Measurements from ENCODE around the gene FMN2. TPM values are rescaled to one million over a fixed set of nuclear protein-coding genes. Genes with fewer than 3 reads are reported as not detected.

FMN2 gene
- total and polyA plus RNA-seq, 7 experiments from 2014 or later: not detected

DNA sequence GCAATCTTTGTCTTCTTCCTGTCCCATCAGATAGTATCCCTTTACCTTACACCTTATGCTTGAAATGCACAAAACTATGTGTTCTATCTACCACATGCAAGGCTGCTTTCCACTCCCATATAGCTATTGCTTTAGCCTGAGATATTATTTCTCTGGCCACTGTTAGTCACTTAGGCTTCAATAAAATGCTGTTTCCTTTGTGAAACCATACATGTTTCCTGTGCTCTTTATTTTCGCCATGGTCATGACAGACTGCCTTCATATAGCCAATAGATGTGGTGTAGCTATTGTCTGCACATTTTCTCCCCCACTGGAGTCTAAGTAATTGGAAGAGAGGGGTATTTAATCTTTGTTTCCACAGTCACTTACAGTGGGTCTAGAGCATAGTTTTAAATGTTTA, 411.9 kb downstream of the FMN2 start:
- Mint-ChIP-seq H3K4me1 (peaks cover 0 to 2% (median 0%) of the 10 kb centered on the region in 7 donors), H3K36me3 (no peaks in the 10 kb centered on the region), H3K27me3 (peaks cover 0 to 8% (median 0%) of the 10 kb centered on the region in 5 donors), H3K27ac (no peak overlapping the region), H3K4me3 (no peak overlapping the region), H3K9me3 (peaks cover 0 to 6% (median 0%) of the 10 kb centered on the region in 11 donors)
- H3K27me3 ChIP-seq (ENCODE audit: control insufficient read depth in 2 of 2, insufficient read depth in 2 of 2, low read length in 2 of 2): no peaks in the 10 kb centered on the region
- H3K36me3 ChIP-seq (ENCODE audit: control insufficient read depth in 2 of 3, insufficient read depth in 3 of 3, low read length in 3 of 3): no peaks in the 10 kb centered on the region
- H3K4me1 ChIP-seq (ENCODE audit: control insufficient read depth in 2 of 2, insufficient read depth in 2 of 2, low read length in 2 of 2): no peaks in the 10 kb centered on the region
- intact Hi-C loops (cut with micrococcal nuclease): no loop called here
- POLR2A ChIA-PET: no interaction called here
- ATAC-seq (no peak), DNase-seq (no peak)
- no peaks in the 10 kb centered on the region for H3K9me3 ChIP-seq (ENCODE audit: control insufficient read depth in 2 of 3, low read length in 3 of 3)
- no peak overlapping the region for H3K4me3 ChIP-seq (ENCODE audit: low read length)
- no peak overlapping the region for H3K27ac ChIP-seq (ENCODE audit: low read depth, low read length)
- CTCF ChIA-PET: no interaction called here

DNA sequence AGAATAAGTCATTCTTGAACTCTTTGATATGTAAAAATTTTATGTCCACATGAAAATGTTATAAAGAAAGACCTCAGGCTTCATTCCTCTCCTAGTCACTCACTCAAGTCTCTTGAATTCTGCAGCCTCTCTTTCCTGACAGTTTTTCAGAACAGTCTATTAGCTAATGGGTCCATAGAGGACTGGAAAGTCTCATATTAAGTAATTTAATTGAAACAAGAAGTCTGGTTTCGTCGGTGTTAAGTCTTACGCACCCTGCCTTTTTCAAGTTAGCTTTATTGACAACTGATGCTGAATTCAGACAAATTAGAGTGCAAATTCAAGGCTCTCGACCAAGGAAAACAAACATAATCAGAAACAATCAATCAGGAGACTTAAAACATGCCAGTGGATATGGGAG, 414.5 kb downstream of the FMN2 start:
- H3K36me3 ChIP-seq (ENCODE audit: control insufficient read depth in 2 of 3, insufficient read depth in 3 of 3, low read length in 3 of 3): no peaks in the 10 kb centered on the region
- ATAC-seq: no peak
- Mint-ChIP-seq H3K4me1 (peaks cover 0 to 2% (median 0%) of the 10 kb centered on the region in 7 donors), H3K27ac (no peak overlapping the region), H3K9me3 (peaks cover 0 to 7% (median 0%) of the 10 kb centered on the region in 11 donors), H3K36me3 (no peaks in the 10 kb centered on the region), H3K27me3 (peaks cover 0 to 8% (median 0%) of the 10 kb centered on the region in 5 donors), H3K4me3 (no peak overlapping the region)
- H3K4me1 ChIP-seq (ENCODE audit: control insufficient read depth in 2 of 2, insufficient read depth in 2 of 2, low read length in 2 of 2): no peaks in the 10 kb centered on the region
- H3K27ac ChIP-seq (ENCODE audit: low read depth, low read length): no peak overlapping the region
- H3K27me3 ChIP-seq (ENCODE audit: control insufficient read depth in 2 of 2, insufficient read depth in 2 of 2, low read length in 2 of 2): no peaks in the 10 kb centered on the region
- intact Hi-C loops (cut with micrococcal nuclease): no loop called here
- no peaks in the 10 kb centered on the region for H3K9me3 ChIP-seq (ENCODE audit: control insufficient read depth in 2 of 3, low read length in 3 of 3)
- ChIA-PET POLR2A (no interaction called here), CTCF (no interaction called here)
- DNase-seq: no peak
- no peak overlapping the region for H3K4me3 ChIP-seq (ENCODE audit: low read length)

DNA sequence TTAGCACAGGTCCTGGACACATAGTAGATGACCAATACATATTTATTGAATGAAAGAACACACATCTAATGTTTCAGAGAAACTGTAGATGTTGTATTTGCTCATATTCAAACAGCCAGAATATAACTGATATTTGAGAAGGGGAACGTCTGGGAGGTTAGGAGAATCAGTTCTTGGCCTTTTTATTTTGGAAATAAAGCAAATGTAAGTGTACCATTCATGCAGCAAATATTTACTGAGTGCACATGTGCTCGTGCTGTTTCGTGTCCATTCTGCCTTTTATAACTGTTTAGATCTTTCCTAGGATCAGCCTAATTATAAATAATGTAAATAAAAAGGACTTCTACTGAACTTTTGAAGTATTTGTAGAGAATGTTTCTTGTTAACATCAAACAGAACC, 416.5 kb downstream of the FMN2 start:
- H3K4me1 ChIP-seq (ENCODE audit: control insufficient read depth in 2 of 2, insufficient read depth in 2 of 2, low read length in 2 of 2): no peaks in the 10 kb centered on the region
- H3K4me1 Mint-ChIP-seq: peaks cover 0 to 5% (median 0%) of the 10 kb centered on the region in 7 donors
- intact Hi-C loops (cut with micrococcal nuclease): no loop called here
- no peak overlapping the region for H3K4me3 Mint-ChIP-seq
- CTCF ChIA-PET: no interaction called here
- DNase-seq (no peak), ATAC-seq (no peak)
- no peak overlapping the region for H3K27ac Mint-ChIP-seq
- no peaks in the 10 kb centered on the region for H3K36me3 ChIP-seq (ENCODE audit: control insufficient read depth in 2 of 3, insufficient read depth in 3 of 3, low read length in 3 of 3)
- H3K27ac ChIP-seq (ENCODE audit: low read depth, low read length): no peak overlapping the region
- H3K9me3 Mint-ChIP-seq: peaks cover 0 to 8% (median 0%) of the 10 kb centered on the region in 11 donors
- H3K36me3 Mint-ChIP-seq: peaks cover 0 to 4% (median 0%) of the 10 kb centered on the region in 5 donors
- H3K4me3 ChIP-seq (ENCODE audit: low read length): no peak overlapping the region
- H3K27me3 Mint-ChIP-seq: peaks cover 0 to 11% (median 0%) of the 10 kb centered on the region in 5 donors
- POLR2A ChIA-PET: no interaction called here
- no peaks in the 10 kb centered on the region for H3K9me3 ChIP-seq (ENCODE audit: control insufficient read depth in 2 of 3, low read length in 3 of 3)
- no peaks in the 10 kb centered on the region for H3K27me3 ChIP-seq (ENCODE audit: control insufficient read depth in 2 of 2, insufficient read depth in 2 of 2, low read length in 2 of 2)

DNA sequence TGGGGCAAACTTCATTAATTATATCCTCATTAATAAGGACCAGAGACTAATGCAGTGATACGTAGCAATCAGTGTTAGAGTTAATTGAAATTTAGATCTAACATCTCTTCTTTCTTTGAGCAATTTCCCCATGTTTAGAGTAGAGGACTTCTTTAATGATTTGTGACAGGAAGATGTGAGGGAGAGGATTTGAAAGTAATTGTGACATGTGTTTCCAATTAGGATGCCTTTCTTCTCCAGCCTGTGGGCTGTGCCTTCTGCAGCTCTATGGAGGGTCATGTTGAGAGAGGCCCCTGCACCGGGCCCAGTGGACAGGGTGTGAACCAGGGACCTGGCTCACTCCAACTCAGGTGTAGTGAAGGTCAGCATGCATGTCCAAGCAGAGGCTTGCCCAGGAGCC, 417.3 kb downstream of the FMN2 start:
- H3K4me3 ChIP-seq (ENCODE audit: low read length): no peak overlapping the region
- H3K36me3 ChIP-seq (ENCODE audit: control insufficient read depth in 2 of 3, insufficient read depth in 3 of 3, low read length in 3 of 3): no peaks in the 10 kb centered on the region
- H3K4me1 ChIP-seq (ENCODE audit: control insufficient read depth in 2 of 2, insufficient read depth in 2 of 2, low read length in 2 of 2): no peaks in the 10 kb centered on the region
- intact Hi-C loops (cut with micrococcal nuclease): no loop called here
- ATAC-seq (no peak), DNase-seq (no peak)
- Mint-ChIP-seq H3K9me3 (peaks cover 0 to 8% (median 0%) of the 10 kb centered on the region in 11 donors), H3K27ac (no peak overlapping the region), H3K4me1 (peaks cover 0 to 5% (median 0%) of the 10 kb centered on the region in 7 donors), H3K4me3 (no peak overlapping the region), H3K27me3 (peaks cover 0 to 11% (median 0%) of the 10 kb centered on the region in 5 donors), H3K36me3 (peaks cover 0 to 4% (median 0%) of the 10 kb centered on the region in 5 donors)
- no peak overlapping the region for H3K27ac ChIP-seq (ENCODE audit: low read depth, low read length)
- no peaks in the 10 kb centered on the region for H3K9me3 ChIP-seq (ENCODE audit: control insufficient read depth in 2 of 3, low read length in 3 of 3)
- ChIA-PET CTCF (no interaction called here), POLR2A (no interaction called here)
- H3K27me3 ChIP-seq (ENCODE audit: control insufficient read depth in 2 of 2, insufficient read depth in 2 of 2, low read length in 2 of 2): no peaks in the 10 kb centered on the region

DNA sequence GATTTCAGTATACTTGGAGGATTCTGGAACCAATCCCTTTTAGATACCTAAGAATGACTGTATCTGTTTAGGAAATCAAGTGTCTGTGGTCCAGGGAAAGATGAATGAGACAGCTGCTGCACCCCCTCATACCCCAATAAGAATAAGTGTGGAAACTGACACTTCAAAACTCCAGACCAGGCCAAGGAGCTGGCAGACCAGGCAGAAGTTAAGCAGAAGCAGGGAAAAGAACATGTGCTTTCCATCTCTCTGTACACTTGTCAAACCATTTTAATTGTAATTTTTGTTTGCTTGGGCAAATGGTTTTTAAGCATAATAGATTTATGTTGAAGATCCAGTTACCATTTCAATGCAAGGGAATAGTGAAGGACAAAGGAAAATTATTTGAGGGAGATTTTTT, 420.1 kb downstream of the FMN2 start:
- no peak overlapping the region for H3K4me3 Mint-ChIP-seq
- Histone ChIP-seq H3K4me3 (ENCODE audit: low read length) (no peak overlapping the region), H3K36me3 (ENCODE audit: control insufficient read depth in 2 of 3, insufficient read depth in 3 of 3, low read length in 3 of 3) (no peaks in the 10 kb centered on the region), H3K27ac (ENCODE audit: low read depth, low read length) (no peak overlapping the region), H3K27me3 (ENCODE audit: control insufficient read depth in 2 of 2, insufficient read depth in 2 of 2, low read length in 2 of 2) (no peaks in the 10 kb centered on the region), H3K4me1 (ENCODE audit: control insufficient read depth in 2 of 2, insufficient read depth in 2 of 2, low read length in 2 of 2) (no peaks in the 10 kb centered on the region), H3K9me3 (ENCODE audit: control insufficient read depth in 2 of 3, low read length in 3 of 3) (no peaks in the 10 kb centered on the region)
- peaks cover 0 to 8% (median 0%) of the 10 kb centered on the region in 11 donors for H3K9me3 Mint-ChIP-seq
- DNase-seq (no peak), ATAC-seq (no peak)
- CTCF ChIA-PET: no interaction called here
- intact Hi-C loops (cut with micrococcal nuclease): no loop called here
- POLR2A ChIA-PET: interaction anchor here (0.8 kb wide), 1 partner anchor 1080 kb away, joined by 3 read pairs; no protein-coding TSS in a partner anchor
- no peak overlapping the region for H3K27ac Mint-ChIP-seq
- peaks cover 0 to 5% (median 0%) of the 10 kb centered on the region in 7 donors for H3K4me1 Mint-ChIP-seq
- peaks cover 0 to 11% (median 0%) of the 10 kb centered on the region in 5 donors for H3K27me3 Mint-ChIP-seq
- peaks cover 0 to 4% (median 0%) of the 10 kb centered on the region in 5 donors for H3K36me3 Mint-ChIP-seq

DNA sequence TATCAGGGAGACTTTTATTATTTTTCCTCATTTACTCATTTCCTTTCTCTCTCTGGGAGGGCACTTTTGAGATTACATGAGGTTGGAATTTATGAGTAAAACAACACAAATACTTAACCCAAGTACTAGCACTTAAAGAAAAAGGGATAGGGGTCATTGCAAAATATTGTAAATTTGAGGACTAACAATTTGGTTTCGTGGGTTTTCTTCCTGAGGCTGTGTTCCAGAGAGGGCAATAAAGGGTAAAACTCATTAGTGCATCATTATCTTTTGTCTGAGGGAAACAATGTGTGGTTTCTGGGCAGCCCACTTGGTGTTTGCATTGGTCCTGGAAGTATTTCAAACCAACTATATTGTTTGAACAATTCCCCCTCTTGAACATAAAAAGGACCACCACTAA, 423.8 kb downstream of the FMN2 start:
- H3K4me1 Mint-ChIP-seq: peaks cover 0 to 5% (median 0%) of the 10 kb centered on the region in 7 donors
- intact Hi-C loops (cut with micrococcal nuclease): no loop called here
- CTCF ChIA-PET: no interaction called here

DNA sequence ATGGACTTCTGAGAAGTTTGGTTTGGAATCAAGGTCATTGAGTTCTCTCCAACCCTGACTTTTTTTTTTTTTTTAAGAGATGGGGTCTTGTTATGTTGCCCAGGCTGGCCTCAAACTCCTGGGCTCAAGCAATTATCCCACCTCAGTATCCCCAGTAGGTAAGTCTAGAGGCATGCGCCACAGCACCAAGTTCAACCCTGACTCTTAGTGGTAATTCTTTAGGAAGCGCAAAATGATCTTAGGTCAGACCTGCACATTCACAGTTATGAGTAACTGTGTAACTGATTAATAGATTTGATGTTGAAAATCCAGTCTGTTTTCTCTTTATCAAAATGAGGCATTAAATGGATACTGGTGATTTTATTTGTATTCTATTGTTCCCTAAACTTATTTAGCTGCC, 424.4 kb downstream of the FMN2 start:
- Histone ChIP-seq H3K36me3 (ENCODE audit: control insufficient read depth in 2 of 3, insufficient read depth in 3 of 3, low read length in 3 of 3) (no peaks in the 10 kb centered on the region), H3K27me3 (ENCODE audit: control insufficient read depth in 2 of 2, insufficient read depth in 2 of 2, low read length in 2 of 2) (no peaks in the 10 kb centered on the region), H3K27ac (ENCODE audit: low read depth, low read length) (no peak overlapping the region), H3K9me3 (ENCODE audit: control insufficient read depth in 2 of 3, low read length in 3 of 3) (no peaks in the 10 kb centered on the region), H3K4me1 (ENCODE audit: control insufficient read depth in 2 of 2, insufficient read depth in 2 of 2, low read length in 2 of 2) (no peaks in the 10 kb centered on the region), H3K4me3 (ENCODE audit: low read length) (no peak overlapping the region)
- H3K4me1 Mint-ChIP-seq: peaks cover 0 to 5% (median 0%) of the 10 kb centered on the region in 7 donors
- POLR2A ChIA-PET: no interaction called here
- peaks cover 0 to 5% (median 0%) of the 10 kb centered on the region in 5 donors for H3K27me3 Mint-ChIP-seq
- intact Hi-C loops (cut with micrococcal nuclease): no loop called here
- H3K4me3 Mint-ChIP-seq: no peak overlapping the region
- DNase-seq (no peak), ATAC-seq (no peak)
- peaks cover 0 to 4% (median 0%) of the 10 kb centered on the region in 11 donors for H3K9me3 Mint-ChIP-seq
- CTCF ChIA-PET: no interaction called here
- H3K27ac Mint-ChIP-seq: no peak overlapping the region
- H3K36me3 Mint-ChIP-seq: peaks cover 0 to 4% (median 0%) of the 10 kb centered on the region in 5 donors

More for the DNA sequence above, 423.8 kb downstream of the FMN2 start:
- Mint-ChIP-seq H3K27ac (no peak overlapping the region), H3K36me3 (peaks cover 0 to 4% (median 0%) of the 10 kb centered on the region in 5 donors), H3K27me3 (peaks cover 0 to 5% (median 0%) of the 10 kb centered on the region in 5 donors), H3K4me3 (no peak overlapping the region), H3K9me3 (peaks cover 0 to 4% (median 0%) of the 10 kb centered on the region in 11 donors)
- no peaks in the 10 kb centered on the region for H3K4me1 ChIP-seq (ENCODE audit: control insufficient read depth in 2 of 2, insufficient read depth in 2 of 2, low read length in 2 of 2)
- POLR2A ChIA-PET: no interaction called here
- no peak for ATAC-seq
- no peak for DNase-seq
- H3K4me3 ChIP-seq (ENCODE audit: low read length): no peak overlapping the region
- H3K27me3 ChIP-seq (ENCODE audit: control insufficient read depth in 2 of 2, insufficient read depth in 2 of 2, low read length in 2 of 2): no peaks in the 10 kb centered on the region
- no peak overlapping the region for H3K27ac ChIP-seq (ENCODE audit: low read depth, low read length)
- no peaks in the 10 kb centered on the region for H3K36me3 ChIP-seq (ENCODE audit: control insufficient read depth in 2 of 3, insufficient read depth in 3 of 3, low read length in 3 of 3)
- no peaks in the 10 kb centered on the region for H3K9me3 ChIP-seq (ENCODE audit: control insufficient read depth in 2 of 3, low read length in 3 of 3)

All from naive thymus-derived CD4-positive, alpha-beta T cell (primary cell).